ENCODE measurements around the gene CST4. TPM values are rescaled to one million over a fixed set of nuclear protein-coding genes. Genes with fewer than 3 reads are reported as not detected.

Gene CST4
- total RNA-seq, 2 experiments from 2014 or later = not detected

DNA sequence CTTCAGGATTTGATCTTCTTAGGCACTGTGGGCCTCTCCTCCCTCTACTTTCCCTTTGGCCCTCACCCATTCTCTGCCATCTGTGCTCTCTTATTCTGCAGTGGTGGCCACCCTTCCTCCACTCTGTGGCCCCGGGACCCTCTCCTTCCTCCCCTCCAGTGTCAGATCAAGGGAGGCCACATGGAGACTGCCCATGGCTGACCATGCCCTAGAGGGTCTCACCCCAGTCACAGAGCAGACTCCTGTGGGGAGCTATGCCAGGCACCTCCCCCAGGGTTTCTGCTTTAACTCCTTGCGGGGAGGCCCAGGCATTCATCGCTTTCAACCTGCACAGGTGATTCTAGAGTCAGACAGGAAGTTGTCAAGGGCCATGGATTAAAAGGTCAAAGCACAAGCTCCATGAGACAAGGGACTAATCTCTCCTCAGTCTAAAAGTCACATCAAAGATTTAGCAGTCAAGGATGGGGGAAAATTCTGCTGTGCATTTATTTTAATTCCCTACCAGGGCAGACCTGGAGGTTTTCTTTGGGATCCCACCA is 35.4 kb downstream of the CST4 start:
- H3K27me3 Mint-ChIP-seq = peaks cover 6% of the 10 kb centered on the region
- no peak overlapping the region for H3K27ac Mint-ChIP-seq
- H3K9me3 Mint-ChIP-seq = no peaks in the 10 kb centered on the region
- POLR2A ChIA-PET = no interaction called here
- no peak overlapping the region for H3K4me3 Mint-ChIP-seq
- no peaks in the 10 kb centered on the region for H3K36me3 Mint-ChIP-seq (ENCODE audit: low read depth)
- no peak for DNase-seq
- H3K4me1 Mint-ChIP-seq = no peaks in the 10 kb centered on the region
- CTCF ChIA-PET = no interaction called here

DNA sequence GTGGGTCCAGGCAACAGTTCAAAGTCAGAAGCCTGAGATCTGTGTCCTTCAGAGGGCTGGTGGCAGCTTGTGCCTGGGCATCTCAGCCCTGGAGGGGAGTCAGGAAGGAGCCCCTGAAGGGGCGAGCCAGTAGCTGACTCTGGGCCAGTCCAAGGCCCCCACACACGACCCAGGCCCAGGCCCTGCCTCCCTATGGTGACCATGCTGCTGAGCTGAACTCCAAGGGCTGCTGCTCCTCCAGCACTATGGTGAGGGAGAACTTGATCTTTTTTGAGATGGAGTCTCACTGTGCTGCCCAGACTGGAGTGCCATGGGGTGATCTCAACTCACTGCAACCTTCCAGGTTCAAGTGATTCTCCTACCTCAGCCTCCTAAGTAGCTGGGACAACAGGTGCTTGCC is 35.9 kb downstream of the CST4 start:
- DNase-seq = no peak
- no peaks in the 10 kb centered on the region for H3K9me3 Mint-ChIP-seq
- H3K27me3 Mint-ChIP-seq = peaks cover 6% of the 10 kb centered on the region
- H3K36me3 Mint-ChIP-seq (ENCODE audit: low read depth) = no peaks in the 10 kb centered on the region
- CTCF ChIA-PET = no interaction called here
- no peak overlapping the region for H3K27ac Mint-ChIP-seq
- H3K4me1 Mint-ChIP-seq = no peaks in the 10 kb centered on the region
- no peak overlapping the region for H3K4me3 Mint-ChIP-seq
- POLR2A ChIA-PET = no interaction called here

DNA sequence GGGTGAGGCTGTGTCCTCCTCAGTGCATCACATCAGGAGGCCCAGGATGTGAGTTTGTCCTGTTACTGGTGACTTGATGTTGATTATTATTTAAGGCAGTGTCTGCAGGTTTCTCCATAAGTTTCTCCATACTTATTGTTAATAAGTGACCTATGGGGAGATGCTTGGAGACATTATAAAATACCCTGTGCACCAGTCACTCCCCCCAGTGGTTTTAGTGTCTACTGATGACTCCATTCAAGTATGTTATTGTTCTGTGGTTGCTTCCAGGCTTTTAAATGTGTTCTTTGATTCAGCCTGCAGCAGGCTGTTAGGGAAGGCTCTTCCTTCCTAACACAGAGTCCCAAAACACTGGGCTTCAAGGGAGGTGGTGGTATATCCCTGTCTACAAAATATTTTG is 36.5 kb downstream of the CST4 start:
- H3K27ac Mint-ChIP-seq = no peak overlapping the region
- H3K36me3 Mint-ChIP-seq (ENCODE audit: low read depth) = no peaks in the 10 kb centered on the region
- no peak overlapping the region for H3K4me3 Mint-ChIP-seq
- H3K27me3 Mint-ChIP-seq = peaks cover 6% of the 10 kb centered on the region
- H3K9me3 Mint-ChIP-seq = no peaks in the 10 kb centered on the region
- no peak for DNase-seq
- no peaks in the 10 kb centered on the region for H3K4me1 Mint-ChIP-seq
- ChIA-PET CTCF (no interaction called here), POLR2A (no interaction called here)

DNA sequence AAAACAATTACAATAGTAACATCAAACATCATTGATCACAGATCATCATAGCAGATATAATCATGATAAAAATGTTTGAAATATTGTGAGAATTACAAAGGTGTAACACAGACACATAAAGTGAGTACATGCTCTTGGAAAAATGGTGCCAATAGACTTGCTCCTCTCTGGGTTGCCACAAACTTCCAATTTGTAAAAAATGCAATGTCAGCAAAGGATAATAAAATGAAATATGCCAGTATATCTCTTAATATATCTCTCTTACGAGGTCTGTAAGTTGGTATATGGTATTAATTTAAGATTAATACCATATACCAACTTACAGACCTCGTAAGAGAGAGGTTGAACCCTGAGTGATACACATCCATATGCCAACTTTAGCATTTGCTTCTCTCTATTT is 37.7 kb downstream of the CST4 start:
- POLR2A ChIA-PET = no interaction called here
- Mint-ChIP-seq H3K36me3 (ENCODE audit: low read depth) (no peaks in the 10 kb centered on the region), H3K27ac (no peak overlapping the region), H3K4me1 (no peaks in the 10 kb centered on the region), H3K27me3 (peaks cover 6% of the 10 kb centered on the region), H3K4me3 (no peak overlapping the region), H3K9me3 (no peaks in the 10 kb centered on the region)
- no peak for DNase-seq
- CTCF ChIA-PET = no interaction called here

DNA sequence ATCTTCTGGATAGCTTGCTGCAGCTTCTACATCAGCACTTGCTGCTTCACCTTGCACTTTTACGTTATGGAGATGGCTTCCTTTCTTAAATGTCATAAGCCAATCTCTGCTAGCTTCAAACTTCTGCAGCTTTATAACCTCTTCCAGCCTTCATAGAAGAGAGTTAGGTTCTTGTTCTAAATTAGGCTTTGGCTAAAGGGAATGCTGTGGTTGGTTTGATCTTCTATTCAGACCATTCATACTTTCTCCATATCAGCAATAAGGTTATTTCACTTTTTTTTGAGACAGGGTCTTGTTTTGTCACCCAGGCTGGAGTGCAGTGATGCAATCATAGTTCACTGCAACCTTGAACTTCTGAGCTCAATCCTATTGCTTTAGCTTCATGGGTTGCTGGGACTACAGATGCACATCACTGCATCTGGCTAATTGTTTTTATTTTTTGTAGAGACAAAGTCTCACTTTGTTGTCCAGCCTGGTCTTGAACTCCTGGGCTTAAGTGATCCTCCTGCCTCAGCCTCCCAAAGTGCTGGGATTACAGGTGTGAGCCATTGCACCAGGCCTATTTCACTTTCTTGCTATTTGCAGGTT is 38.9 kb downstream of the CST4 start:
- no peak overlapping the region for H3K27ac Mint-ChIP-seq
- CTCF ChIA-PET = no interaction called here

DNA sequence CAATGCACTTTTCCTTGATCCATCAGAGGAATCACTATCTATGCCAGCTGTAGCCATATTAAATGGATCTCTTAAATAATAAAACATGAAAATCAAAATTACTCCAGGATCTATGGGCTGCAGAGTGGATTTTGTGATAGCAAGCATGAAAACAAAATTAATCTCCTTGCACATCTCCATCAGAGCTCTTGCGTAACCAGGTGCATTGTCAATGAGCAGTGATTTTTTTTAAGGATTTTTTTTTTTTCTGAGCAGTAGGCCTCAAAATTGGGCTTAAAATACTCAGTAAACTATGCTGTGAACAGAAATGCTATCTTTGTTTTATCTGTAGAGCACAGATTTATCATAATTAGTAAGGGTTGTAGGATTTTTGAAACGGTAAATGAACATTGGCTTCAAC is 39.6 kb downstream of the CST4 start:
- no peak for DNase-seq
- Mint-ChIP-seq H3K36me3 (ENCODE audit: low read depth) (no peaks in the 10 kb centered on the region), H3K27me3 (no peaks in the 10 kb centered on the region), H3K4me3 (no peak overlapping the region), H3K4me1 (no peaks in the 10 kb centered on the region), H3K9me3 (no peaks in the 10 kb centered on the region), H3K27ac (no peak overlapping the region)
- POLR2A ChIA-PET = no interaction called here
- CTCF ChIA-PET = interaction anchor here (1.2 kb wide), 1 partner anchor 16 kb away, joined by 3 read pairs; no protein-coding TSS in a partner anchor

More for the DNA sequence above, 38.9 kb downstream of the CST4 start:
- no peaks in the 10 kb centered on the region for H3K36me3 Mint-ChIP-seq (ENCODE audit: low read depth)
- no peaks in the 10 kb centered on the region for H3K9me3 Mint-ChIP-seq
- POLR2A ChIA-PET = no interaction called here
- no peak overlapping the region for H3K4me3 Mint-ChIP-seq
- H3K4me1 Mint-ChIP-seq = no peaks in the 10 kb centered on the region
- DNase-seq = no peak
- H3K27me3 Mint-ChIP-seq = peaks cover under 1% of the 10 kb centered on the region

DNA sequence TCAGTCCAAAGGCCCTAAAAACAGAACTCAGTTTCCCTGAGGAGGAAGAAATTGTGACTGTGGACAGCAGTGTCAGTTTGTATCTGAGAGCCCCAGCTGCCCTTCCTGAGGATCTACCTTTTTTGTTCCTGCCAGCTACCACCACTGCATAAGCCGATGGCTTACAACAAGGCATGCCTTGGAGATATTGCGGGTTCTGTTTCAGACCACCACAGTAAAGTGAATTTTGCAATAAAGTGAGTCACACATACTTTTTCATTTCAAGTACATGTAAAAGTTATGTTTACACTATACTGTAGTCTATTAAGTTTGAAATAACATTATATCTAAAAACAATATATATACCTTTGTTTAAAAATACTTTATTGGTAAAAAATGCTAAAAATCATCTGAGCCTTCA is 41.5 kb downstream of the CST4 start:
- H3K36me3 Mint-ChIP-seq (ENCODE audit: low read depth) = no peaks in the 10 kb centered on the region
- no peaks in the 10 kb centered on the region for H3K4me1 Mint-ChIP-seq
- CTCF ChIA-PET = no interaction called here
- POLR2A ChIA-PET = no interaction called here
- H3K27me3 Mint-ChIP-seq = no peaks in the 10 kb centered on the region
- H3K4me3 Mint-ChIP-seq = no peak overlapping the region
- H3K9me3 Mint-ChIP-seq = no peaks in the 10 kb centered on the region
- no peak for DNase-seq
- H3K27ac Mint-ChIP-seq = no peak overlapping the region

DNA sequence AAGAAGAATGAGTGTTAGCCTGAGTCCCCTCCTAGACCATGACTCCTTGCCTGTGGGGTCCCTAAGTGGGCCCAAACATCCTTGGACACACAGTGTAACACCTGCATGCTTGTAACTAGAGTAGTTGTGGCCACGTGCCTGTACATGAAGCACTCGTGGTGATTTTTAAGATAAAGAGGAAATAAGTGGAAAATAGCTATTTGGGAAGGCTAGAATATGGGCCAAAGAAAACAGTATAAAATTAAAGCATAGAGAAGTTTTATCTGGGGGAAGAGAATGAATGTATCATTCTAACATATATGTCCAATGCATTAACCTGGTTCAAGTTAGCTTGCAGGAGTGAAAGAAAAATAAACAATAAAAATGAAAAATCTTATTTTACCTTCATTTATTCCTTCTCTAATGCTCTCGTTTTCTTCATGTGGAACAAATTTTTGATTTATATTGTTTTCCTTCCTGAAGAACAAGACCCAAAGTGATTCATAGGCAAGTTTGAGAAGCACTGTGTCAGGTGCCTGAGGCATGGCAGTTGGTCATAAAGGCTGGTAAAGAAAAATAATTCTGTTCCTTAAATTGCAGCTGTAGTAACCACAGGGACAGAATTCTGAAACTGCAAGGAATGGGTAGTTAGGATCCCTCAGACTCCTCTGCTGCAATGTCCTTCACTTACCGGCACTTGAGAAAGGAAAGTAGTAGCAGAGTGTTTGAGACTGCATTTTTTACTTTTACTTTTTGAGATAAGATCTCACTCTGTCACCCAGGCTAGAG is 42.5 kb downstream of the CST4 start:
- POLR2A ChIA-PET = no interaction called here
- no peak overlapping the region for H3K4me3 Mint-ChIP-seq
- no peaks in the 10 kb centered on the region for H3K36me3 Mint-ChIP-seq (ENCODE audit: low read depth)
- no peaks in the 10 kb centered on the region for H3K27me3 Mint-ChIP-seq
- no peaks in the 10 kb centered on the region for H3K9me3 Mint-ChIP-seq
- DNase-seq = no peak
- CTCF ChIA-PET = no interaction called here
- no peaks in the 10 kb centered on the region for H3K4me1 Mint-ChIP-seq
- H3K27ac Mint-ChIP-seq = no peak overlapping the region

DNA sequence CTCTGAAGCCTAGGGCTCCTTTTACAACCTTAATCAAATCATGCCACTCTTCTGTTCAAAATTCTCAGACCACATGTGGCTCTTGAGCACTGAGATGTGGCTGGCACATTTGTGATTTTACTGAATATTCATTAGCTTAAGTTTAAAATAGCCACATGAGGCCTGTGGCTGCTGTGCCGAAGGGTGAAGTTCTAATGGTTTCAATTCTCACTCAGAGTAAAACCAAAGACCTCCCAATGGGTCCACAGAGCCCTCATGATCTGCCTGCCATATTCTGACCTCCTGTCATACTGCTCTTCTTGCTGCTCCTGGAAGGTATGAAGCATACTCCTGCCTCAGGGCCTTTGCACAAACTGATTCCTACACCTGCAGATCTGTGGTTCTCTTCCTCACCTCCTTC is 43.3 kb downstream of the CST4 start:
- POLR2A ChIA-PET = no interaction called here
- H3K4me1 Mint-ChIP-seq = no peaks in the 10 kb centered on the region
- no peaks in the 10 kb centered on the region for H3K36me3 Mint-ChIP-seq (ENCODE audit: low read depth)
- H3K9me3 Mint-ChIP-seq = no peaks in the 10 kb centered on the region
- CTCF ChIA-PET = no interaction called here
- DNase-seq = no peak
- no peak overlapping the region for H3K4me3 Mint-ChIP-seq
- H3K27ac Mint-ChIP-seq = no peak overlapping the region
- H3K27me3 Mint-ChIP-seq = no peaks in the 10 kb centered on the region

DNA sequence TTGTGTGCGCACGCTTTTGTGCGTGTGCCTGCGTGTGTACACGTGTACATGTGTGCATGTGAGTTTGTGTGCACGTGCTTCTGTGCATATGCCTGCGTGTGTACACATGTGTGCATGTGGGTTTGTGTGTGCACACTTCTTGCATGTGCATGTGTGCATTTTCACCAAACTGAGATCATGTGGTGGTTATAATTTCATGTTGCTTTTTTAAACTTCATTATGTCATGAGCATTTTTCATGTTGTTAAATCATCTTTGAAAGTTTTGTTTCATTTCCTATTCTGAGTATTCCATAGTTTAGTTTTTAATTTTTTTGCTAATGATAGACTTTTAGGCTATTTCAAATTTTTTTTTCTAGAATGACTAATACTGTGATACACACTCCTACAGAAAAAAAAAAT is 44.7 kb downstream of the CST4 start:
- no peak overlapping the region for H3K4me3 Mint-ChIP-seq
- no peaks in the 10 kb centered on the region for H3K4me1 Mint-ChIP-seq
- peaks cover 1% of the 10 kb centered on the region for H3K27me3 Mint-ChIP-seq
- POLR2A ChIA-PET = no interaction called here
- CTCF ChIA-PET = no interaction called here
- no peak overlapping the region for H3K27ac Mint-ChIP-seq
- no peaks in the 10 kb centered on the region for H3K9me3 Mint-ChIP-seq
- H3K36me3 Mint-ChIP-seq (ENCODE audit: low read depth) = no peaks in the 10 kb centered on the region
- no peak for DNase-seq

DNA sequence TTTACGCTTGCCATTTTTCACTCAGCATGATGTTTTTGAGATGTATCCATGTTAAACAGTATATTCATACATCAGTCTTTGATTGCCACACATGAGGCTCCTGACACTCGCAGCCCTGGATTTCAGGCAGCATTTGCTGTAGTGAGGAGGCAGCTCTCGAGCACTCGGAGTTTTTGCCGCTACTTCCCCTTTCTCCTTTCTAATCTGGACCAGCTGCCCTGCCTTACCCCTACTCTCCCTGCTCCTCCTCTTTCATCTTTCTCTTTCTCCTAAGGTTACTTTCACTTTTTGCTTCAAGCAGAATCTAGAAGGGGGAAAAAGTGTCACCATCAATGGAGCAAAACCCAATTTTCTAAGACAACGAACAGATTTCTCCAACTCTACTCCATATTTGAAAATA is 45.2 kb downstream of the CST4 start:
- ChIA-PET CTCF (no interaction called here), POLR2A (no interaction called here)
- Mint-ChIP-seq H3K27ac (no peak overlapping the region), H3K27me3 (peaks cover 1% of the 10 kb centered on the region), H3K36me3 (ENCODE audit: low read depth) (no peaks in the 10 kb centered on the region), H3K4me3 (no peak overlapping the region), H3K9me3 (no peaks in the 10 kb centered on the region), H3K4me1 (no peaks in the 10 kb centered on the region)
- DNase-seq = no peak

DNA sequence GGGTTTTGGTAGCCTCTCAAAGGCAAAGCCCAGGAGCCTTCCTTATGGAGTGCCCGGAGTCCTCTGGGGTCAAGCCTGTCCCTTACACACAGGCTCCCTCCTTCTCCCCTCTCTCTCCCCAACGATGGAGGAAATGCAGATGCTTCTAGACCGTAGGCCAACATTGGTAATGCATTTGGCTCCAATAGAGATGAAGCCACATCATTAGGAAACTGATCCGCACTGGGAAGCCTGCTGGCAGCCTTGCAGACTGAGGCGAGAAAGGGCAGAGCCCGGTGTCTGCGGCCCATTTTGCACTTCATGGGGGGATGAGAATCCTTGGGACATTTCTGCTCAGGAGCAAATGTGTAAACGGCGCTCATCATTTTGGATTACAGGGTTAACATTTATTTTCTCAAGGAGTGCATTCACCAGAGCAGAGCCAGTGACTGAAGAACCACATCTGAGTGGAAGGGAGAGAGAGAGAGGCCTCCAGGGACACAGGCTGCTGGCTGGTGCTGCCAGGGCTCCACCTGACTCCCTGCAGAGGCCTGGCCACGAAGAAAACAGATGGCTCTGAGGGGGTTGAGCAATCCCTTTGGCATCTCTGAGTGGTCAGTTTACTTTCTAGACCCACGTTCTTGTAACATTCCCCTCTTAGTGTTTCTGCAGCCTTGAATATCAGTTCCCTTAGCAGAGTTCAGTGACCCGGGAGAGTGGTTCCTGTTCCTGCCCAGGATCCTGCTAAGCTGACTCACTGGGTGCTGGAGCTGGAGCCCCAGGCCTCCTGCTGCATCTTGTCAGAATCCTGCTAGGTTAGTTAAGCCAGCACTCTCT is 46.7 kb downstream of the CST4 start:
- CTCF ChIA-PET = no interaction called here

More for the DNA sequence above, 46.7 kb downstream of the CST4 start:
- POLR2A ChIA-PET = no interaction called here
- Mint-ChIP-seq H3K36me3 (ENCODE audit: low read depth) (no peaks in the 10 kb centered on the region), H3K4me1 (peaks cover under 1% of the 10 kb centered on the region), H3K9me3 (no peaks in the 10 kb centered on the region), H3K4me3 (no peak overlapping the region), H3K27ac (no peak overlapping the region), H3K27me3 (peaks cover 3% of the 10 kb centered on the region)
- no peak for DNase-seq
